GM19193 (cell line): ENCODE results near the gene OLFM1.

ENCODE experiments used
- POLR2A ChIP-seq: IDR thresholded peaks from 4 replicates; pipeline ENCODE4 v1.6.1; 2011; ENCODE audit not compliant: insufficient read depth, insufficient read length; ENCODE audit errors: extremely low read depth

The OLFM1 gene

GRCh38 chr9:135090547-135090946, 3.1 kb downstream of the OLFM1 start:
- no peak for TF ChIP-seq POLR2A

DNA sequence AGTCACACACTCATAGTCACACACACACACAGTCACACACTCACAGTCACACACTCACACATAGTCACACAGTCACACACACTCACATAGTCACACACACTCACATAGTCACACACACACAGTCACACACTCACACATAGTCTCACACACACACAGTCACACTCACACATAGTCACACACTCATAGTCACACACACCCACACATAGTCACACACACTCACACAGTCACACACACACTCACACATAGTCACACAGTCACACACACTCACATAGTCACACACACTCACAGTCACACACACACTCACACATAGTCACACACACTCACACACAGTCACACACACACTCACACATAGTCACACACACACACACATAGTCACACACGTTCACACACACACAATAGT, 4.1 kb downstream of the OLFM1 start:
- no peak for TF ChIP-seq POLR2A

DNA sequence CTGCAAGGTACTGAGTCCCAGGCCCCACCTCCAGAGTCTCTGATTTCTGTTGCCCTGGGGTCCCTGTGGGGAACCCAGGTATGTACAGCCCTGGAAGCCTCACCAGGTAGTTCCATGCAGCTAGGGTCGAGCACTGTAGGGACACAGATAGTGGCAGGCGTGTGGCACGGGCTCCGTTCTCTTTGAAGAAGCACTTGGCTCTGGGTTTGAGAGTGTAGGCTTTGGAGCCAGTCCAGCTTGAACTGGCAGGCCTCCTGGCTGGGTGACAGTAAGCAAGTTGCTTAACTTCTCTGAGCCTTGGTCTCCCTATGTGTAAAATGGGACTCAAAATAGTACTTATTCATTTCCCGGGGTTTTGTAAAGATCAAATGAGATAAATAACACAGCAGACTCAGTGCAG, 5.6 kb downstream of the OLFM1 start:
- no peak for TF ChIP-seq POLR2A

DNA sequence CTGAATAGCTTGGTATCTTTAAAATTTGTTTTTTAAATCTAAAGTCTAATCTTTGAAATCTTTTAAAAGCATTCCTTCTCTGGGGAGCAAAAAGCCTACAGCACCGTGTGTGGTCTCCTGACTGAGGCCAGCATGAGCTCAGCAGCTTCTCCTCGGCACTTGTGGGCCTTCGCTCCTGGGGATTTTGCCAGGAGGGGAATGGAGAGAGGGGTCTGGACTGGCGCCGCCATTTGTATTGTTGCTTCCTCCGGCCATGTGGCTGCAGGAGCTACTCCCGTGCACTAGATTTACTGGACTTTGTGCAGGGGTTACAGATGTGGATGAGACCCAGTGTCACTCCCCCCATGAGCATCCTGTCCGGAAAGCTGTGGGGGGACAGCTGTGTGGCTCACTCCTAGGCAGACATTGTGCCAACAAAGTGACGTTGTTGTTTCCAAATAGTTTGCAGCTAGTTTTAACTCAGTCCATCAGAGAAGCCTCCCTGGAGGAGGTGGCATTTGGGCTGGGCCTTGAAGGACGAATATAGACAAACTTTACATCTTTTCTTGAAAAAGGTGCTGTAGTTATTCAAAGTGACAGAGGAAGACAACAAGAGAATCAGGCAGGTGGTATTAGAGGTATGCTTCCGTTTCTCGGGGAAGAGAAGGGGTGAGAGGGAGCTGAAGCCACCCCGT, 6.6 kb downstream of the OLFM1 start:
- TF ChIP-seq POLR2A, result no peak

- no peak for TF ChIP-seq POLR2A
Observed at GRCh38 chr9:135095470-135096407, 8.3 kb downstream of the OLFM1 start.

- TF ChIP-seq POLR2A, result no peak
Observed at GRCh38 chr9:135096408-135096895, 9.0 kb downstream of the OLFM1 start.

- TF ChIP-seq POLR2A, result no peak
Observed at GRCh38 chr9:135098400-135099105, 11.1 kb downstream of the OLFM1 start.

GRCh38 chr9:135099574-135099973, 12.1 kb downstream of the OLFM1 start:
- TF ChIP-seq POLR2A, result no peak

GRCh38 chr9:135100241-135100681, 12.8 kb downstream of the OLFM1 start:
- TF ChIP-seq POLR2A, result no peak

GRCh38 chr9:135100725-135101410, 13.4 kb downstream of the OLFM1 start:
- TF ChIP-seq POLR2A, result no peak

GRCh38 chr9:135101486-135101885, 14.0 kb downstream of the OLFM1 start:
- no peak for TF ChIP-seq POLR2A

- no peak for TF ChIP-seq POLR2A
Observed at GRCh38 chr9:135101926-135102325, 14.5 kb downstream of the OLFM1 start.

DNA sequence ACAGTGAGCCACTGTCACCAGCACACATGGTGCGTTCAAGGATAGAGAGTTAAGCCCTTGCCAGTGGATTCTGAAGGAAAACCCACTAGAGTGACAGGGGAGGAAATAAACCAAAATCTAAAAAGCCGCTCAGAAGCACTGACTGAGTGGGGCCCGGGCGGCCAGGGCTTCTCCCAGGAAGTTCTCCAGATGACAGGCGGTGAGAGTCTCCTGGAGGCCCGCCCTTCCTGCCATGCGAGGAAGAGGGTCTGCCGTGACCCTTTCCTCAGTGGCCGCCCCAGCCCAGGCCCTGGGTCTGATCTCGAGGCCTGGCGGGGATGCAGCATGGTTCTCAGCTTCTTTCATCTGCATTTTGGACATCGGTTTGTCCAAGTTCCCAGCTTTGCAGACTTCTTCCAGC, 14.9 kb downstream of the OLFM1 start:
- no peak for TF ChIP-seq POLR2A

- no peak for TF ChIP-seq POLR2A
Observed at GRCh38 chr9:135103001-135103446, 15.6 kb downstream of the OLFM1 start.

DNA sequence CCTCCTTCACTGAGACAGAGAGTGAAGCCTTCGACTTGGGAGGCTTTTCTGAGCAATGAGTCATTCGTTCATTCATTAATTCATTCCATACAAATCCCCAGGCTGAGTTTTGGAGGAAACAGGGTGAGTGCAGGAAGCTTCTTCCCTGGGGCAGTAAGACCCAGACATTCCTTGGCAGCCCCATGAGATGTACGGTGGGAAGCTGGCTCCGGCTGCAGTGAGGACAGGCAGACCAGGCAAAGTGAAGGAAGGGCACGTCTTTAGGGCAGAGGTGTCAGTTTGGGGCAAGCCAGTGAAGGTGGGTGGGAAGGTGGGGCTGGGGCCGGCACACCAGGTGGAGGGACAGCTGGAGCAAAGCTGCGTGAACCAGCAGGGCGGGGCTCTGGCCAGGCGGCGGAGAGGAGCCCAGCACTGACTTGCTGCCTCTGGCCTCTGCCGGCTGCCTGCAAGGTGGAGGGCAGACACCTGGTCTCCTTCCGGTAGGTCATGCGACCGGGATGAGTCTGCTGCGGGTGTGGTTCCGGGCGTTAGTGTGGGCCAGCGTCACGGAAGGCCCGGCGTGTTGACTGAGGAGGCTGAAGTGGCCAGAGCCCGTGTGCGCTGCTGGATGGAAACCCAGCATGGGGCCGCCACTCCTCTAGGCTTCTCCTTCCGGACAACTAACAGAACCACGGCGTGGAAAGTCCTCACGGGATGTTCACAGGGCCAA, 16.6 kb downstream of the OLFM1 start:
- no peak for TF ChIP-seq POLR2A

DNA sequence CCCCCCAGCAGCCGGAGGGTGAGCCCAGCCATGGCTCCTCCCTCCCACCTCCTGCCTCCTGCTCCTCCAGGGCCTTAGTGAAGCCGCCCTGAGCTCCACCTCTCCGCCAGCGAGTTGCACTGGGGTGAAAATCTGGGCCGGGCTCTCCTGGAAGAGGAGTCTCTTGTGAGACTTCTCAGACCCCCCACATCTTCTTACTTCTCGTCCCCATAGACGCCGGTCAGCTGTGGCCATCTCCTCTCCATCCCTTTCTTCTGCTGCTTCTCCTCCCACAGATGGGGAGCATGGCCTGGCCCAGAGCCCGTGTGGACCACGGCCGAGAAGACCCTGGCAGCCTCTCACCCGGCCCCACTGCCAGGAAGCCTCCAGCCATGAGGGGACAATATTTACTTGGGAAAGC, 17.3 kb downstream of the OLFM1 start:
- no peak for TF ChIP-seq POLR2A
